Prostate gland (tissue), 2 donors: ENCODE results near the gene A2ML1. TPM values are rescaled to one million over a fixed set of nuclear protein-coding genes. Genes with fewer than 3 reads are reported as not detected.

ENCODE experiments used
- DNase-seq: peaks from one replicate; pipeline ENCODE4 v3.0.0-alpha.2; 2019; ENCODE audit warnings: low spot score
- H3K27ac ChIP-seq, 2 donors: fragments of 200-600 bp; sonication (generic); 2 replicates each; pipeline ENCODE4 v1.5.1; 2017 to 2019
- H3K27me3 ChIP-seq: fragments of 200-600 bp; sonication (generic); replicated peaks from 2 replicates; pipeline ENCODE4 v1.5.1; 2019; ENCODE audit not compliant: insufficient read depth
- H3K36me3 ChIP-seq, 2 donors: fragments of 200-600 bp; sonication (generic); 1 replicate in 1 of 2; 2 replicates in 1 of 2; pipeline versions ENCODE4 v1.5.1 to v1.8.1; 2017 to 2019
- H3K4me1 ChIP-seq: fragments of 200-600 bp; sonication (generic); replicated peaks from 2 replicates; pipeline ENCODE4 v1.5.1; 2019
- H3K4me3 ChIP-seq, 2 donors: fragments of 200-600 bp; sonication (generic); 2 replicates each; pipeline ENCODE4 v1.5.1; 2017 to 2019
- H3K9me3 ChIP-seq: fragments of 200-600 bp; sonication (generic); 2 replicates; pipeline ENCODE4 v1.5.1; 2017
- POLR2A ChIP-seq: fragments of 450-650 bp; IDR thresholded peaks from one replicate; pipeline ENCODE4 v1.6.1; 2016; ENCODE audit warnings: antibody characterized with exemption, mild to moderate bottlenecking
- POLR2AphosphoS5 ChIP-seq: sonication (generic); formaldehyde crosslinking; IDR thresholded peaks from one replicate; pipeline ENCODE4 v1.6.1; 2017; ENCODE audit warnings: antibody characterized with exemption
- WGBS: methylation state at CpG from one replicate; pipeline ENCODE4 v1.1.5; 2018; 5-methylcytosine and 5-hydroxymethylcytosine counted together
- intact Hi-C: fragments of 100-400 bp; cut with DNase I; formaldehyde crosslinking; loops from one replicate; pipeline ENCODE4 v1.14.2; 2022
- total RNA-seq, 2 donors: library from RNA; depleted of rRNA; stranded (reverse); fragments of >200 nt; gene quantifications; one replicate each; pipeline ENCODE4 v1.1.0, GENCODE V29; 2016
- TF ChIP-seq, protein P1 (sequence below), 4 experiments: fragments of 200-600 bp in 2 of 4; fragments of 450-650 bp in 2 of 4; sonication (generic) in 2 of 4; IDR thresholded peaks; 1 replicate in 3 of 4; 2 replicates in 1 of 4; pipeline ENCODE4 v1.5.1; 2016 to 2019; ENCODE audit warnings: antibody characterized with exemption in 4 of 4, mild to moderate bottlenecking in 2 of 4, moderate library complexity in 2 of 4

A2ML1 gene
- total RNA-seq, 2 donors from 2014 or later: 1.6 to 43.7 TPM

DNA sequence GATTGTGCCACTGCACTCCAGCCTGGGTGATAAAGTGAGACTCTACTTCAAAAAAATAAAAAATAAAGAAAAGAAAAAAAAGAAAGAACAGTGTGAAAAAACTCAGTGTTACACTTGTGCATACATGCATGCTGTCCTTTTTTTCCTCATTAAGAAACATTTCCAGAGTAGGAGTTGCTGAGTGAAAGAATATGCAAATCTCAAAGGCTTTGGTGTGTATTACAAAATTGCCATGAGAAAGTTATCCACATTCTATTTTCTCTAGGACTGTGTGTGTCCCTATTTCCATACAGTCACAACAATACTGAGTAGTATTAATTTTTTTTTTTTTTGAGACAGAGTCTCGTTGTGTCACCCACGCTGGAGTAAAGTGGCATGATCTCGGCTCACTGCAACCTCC, 830 bp upstream of the A2ML1 start:
- intact Hi-C loops: loop anchor here (5.0 kb wide), 1 partner anchor 139 kb away; no protein-coding TSS in a partner anchor
- H3K4me1 ChIP-seq: peaks cover 3% of the 10 kb centered on the region
- H3K36me3 ChIP-seq: no peaks in the 10 kb centered on the region
- TF ChIP-seq POLR2AphosphoS5 (no peak), POLR2A (no peak)
- TF ChIP-seq, protein P1, sequence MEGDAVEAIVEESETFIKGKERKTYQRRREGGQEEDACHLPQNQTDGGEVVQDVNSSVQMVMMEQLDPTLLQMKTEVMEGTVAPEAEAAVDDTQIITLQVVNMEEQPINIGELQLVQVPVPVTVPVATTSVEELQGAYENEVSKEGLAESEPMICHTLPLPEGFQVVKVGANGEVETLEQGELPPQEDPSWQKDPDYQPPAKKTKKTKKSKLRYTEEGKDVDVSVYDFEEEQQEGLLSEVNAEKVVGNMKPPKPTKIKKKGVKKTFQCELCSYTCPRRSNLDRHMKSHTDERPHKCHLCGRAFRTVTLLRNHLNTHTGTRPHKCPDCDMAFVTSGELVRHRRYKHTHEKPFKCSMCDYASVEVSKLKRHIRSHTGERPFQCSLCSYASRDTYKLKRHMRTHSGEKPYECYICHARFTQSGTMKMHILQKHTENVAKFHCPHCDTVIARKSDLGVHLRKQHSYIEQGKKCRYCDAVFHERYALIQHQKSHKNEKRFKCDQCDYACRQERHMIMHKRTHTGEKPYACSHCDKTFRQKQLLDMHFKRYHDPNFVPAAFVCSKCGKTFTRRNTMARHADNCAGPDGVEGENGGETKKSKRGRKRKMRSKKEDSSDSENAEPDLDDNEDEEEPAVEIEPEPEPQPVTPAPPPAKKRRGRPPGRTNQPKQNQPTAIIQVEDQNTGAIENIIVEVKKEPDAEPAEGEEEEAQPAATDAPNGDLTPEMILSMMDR (IDR thresholded peaks at IDR 0.05): no peak
- WGBS: 79% methylated on average over 3 of the region's 3 CpGs
- no peaks in the 10 kb centered on the region for H3K9me3 ChIP-seq
- peak overlapping the region in 1 of 2 donors; percentile 60 for H3K27ac ChIP-seq
- no peaks in the 10 kb centered on the region for H3K27me3 ChIP-seq
- no peak overlapping the region for H3K4me3 ChIP-seq
- DNase-seq: no peak

DNA sequence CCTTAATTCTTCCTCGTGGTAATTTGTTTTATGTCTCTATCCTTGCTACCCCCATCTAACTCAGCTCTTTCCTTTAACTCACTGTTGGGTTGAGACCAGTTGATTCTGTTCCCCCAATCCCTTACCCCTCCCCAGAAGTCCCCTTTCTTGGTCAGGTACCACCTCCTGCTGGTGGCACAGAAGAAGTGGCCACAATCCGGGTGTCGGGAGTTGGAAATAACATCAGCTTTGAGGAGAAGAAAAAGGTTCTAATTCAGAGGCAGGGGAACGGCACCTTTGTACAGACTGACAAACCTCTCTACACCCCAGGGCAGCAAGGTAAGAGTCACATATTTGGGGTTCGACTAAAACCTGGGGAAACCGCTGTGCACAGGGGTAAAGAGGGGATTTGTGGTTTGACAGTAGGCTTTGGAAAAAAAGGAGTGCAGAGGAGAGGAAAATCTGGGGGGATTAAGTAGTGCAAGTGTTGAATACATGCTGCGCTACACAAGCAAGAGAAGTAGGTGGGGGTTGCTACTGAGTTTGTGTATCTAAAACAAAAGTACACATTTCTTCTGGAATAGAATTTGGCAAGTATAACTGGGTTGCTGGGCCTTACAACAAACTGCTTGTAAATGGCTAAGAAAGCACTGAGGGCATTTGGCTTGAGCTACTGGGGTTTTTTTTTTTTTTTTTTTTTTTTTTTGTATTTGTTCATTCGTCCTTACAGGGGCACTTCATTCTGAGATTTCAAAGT, 1.3 kb downstream of the A2ML1 start:
- WGBS: 34% methylated on average over 8 of the region's 8 CpGs
- TF ChIP-seq POLR2AphosphoS5 (peak; percentile 28), POLR2A (no peak)
- TF ChIP-seq, protein P1 (IDR thresholded peaks at IDR 0.05): peak in 3 of 4 experiments; percentile 24 to 54 (median 45)
- peak; percentile 35 for DNase-seq
- Histone ChIP-seq H3K36me3 (no peaks in the 10 kb centered on the region), H3K27ac (peak overlapping the region; percentile 50 to 60), H3K4me1 (peaks cover 6% of the 10 kb centered on the region), H3K4me3 (no peak overlapping the region), H3K9me3 (no peaks in the 10 kb centered on the region), H3K27me3 (no peaks in the 10 kb centered on the region)
- intact Hi-C loops: loop anchor here (5.0 kb wide), 1 partner anchor 141 kb away; no protein-coding TSS in a partner anchor

DNA sequence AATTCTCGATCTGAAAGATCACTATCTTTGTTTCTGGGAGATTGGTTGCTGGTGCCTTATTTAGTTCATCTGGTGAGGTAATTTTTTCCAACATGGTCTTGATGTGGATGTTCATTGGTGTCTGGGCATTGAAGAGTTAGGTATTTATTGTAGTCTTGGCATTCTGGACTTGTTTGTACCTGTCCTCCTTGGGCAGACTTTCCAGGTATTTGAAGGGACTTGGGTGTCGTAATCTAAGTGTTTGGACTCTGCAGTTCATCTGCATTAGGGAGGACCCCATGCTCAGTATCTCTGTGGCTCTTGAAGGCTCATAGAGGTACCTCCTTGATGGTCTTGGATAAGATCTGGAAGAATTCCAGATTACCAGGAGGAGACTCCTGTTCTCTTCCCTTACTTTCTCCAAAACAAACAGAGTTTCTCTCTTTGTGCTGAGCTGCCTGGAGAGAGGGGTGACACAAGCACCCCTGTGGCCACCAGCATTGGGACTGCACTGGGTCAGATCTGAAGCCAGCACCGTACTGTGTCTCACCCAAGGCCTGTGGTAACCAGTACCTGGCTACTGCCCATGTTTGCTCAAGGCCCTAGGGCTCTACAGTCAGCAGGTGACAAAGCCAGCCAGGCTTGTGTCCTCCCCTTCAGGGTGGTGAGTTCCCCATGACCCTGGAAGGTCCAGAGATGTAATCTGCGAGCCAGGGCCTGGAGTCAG, 5.3 kb downstream of the A2ML1 start:
- no peaks in the 10 kb centered on the region for H3K27me3 ChIP-seq
- TF ChIP-seq, protein P1 (IDR thresholded peaks at IDR 0.05): no peak
- TF ChIP-seq POLR2AphosphoS5 (no peak), POLR2A (no peak)
- peaks cover 6% of the 10 kb centered on the region for H3K4me1 ChIP-seq
- intact Hi-C loops: no loop called here
- peak overlapping the region in 1 of 2 donors; percentile 43 for H3K27ac ChIP-seq
- WGBS: 62% methylated on average over 4 of the region's 4 CpGs
- H3K36me3 ChIP-seq: no peaks in the 10 kb centered on the region
- H3K4me3 ChIP-seq: no peak overlapping the region
- no peaks in the 10 kb centered on the region for H3K9me3 ChIP-seq
- DNase-seq: no peak

DNA sequence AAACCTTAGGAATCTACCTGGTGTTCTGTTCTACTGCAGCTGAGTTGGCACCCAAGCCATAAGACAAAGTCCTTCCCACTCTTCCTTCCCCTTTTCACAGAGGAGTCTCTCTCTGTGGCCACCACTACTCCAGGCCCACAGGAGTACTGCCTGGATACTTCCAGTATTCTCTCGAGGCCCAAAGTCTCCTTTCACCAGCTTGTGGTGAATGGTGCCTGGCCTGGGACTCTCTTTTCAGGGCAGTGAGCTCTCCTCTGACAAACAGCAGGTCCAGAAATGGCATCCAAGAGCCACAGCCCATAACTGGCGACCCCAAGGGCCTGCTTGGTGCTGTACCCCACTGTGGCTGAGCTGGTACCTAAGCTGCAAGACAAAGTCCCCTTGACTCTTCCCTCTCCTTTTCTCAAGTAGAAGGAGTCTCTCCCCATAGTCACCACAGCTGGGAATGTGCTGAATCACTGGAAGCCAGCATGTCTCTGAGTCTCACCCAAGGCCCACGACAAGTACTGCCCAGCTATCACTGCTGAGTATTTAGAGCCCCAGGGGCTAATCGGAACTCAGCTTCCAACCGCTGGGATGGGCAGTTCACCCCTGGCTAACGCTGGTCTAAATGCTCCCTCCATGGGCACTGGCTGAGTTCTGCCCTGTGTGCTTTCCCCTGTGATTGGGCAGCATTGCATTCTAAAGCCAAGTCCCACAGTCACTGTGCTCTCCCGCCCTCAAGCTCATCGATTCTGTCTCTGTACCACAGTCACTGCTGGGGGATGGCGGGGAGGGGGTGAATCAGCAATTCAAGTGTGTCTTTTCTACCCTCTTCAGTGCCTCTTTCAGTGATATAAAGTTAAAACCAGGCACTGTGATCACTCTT, 6.1 kb downstream of the A2ML1 start:
- H3K36me3 ChIP-seq: no peaks in the 10 kb centered on the region
- TF ChIP-seq POLR2AphosphoS5: no peak
- TF ChIP-seq POLR2A: no peak
- no peak for DNase-seq
- WGBS: 81% methylated on average over 9 of the region's 9 CpGs
- H3K27me3 ChIP-seq: no peaks in the 10 kb centered on the region
- intact Hi-C loops: no loop called here
- H3K4me3 ChIP-seq: no peak overlapping the region
- H3K27ac ChIP-seq: peak overlapping the region in 1 of 2 donors; percentile 43
- H3K4me1 ChIP-seq: peaks cover 4% of the 10 kb centered on the region
- no peaks in the 10 kb centered on the region for H3K9me3 ChIP-seq

DNA sequence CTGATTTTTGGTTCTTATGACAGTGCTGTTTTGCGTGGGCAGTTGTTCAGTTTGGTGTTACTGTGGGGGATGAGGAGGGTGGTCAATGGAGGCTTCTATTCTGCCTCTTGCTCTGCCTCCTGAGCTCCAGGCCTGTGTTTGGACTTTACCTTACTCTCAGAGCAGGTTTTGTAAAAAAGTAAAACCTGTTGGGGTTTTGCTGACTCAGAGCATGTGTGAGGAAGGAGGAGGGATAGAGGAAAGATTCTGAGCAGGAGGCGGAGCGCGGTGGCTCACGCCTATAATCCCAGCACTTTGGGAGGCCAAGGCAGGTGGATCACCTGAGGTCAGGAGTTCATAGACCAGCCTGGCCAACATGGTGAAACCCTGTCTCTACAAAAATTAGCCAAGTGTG, 6.7 kb downstream of the A2ML1 start:
- WGBS: 50% methylated on average over 5 of the region's 5 CpGs
- peak; percentile 48 for DNase-seq
- TF ChIP-seq POLR2AphosphoS5: peak; percentile 34
- TF ChIP-seq, protein P1 (IDR thresholded peaks at IDR 0.05): no peak

More for the DNA sequence above, 6.7 kb downstream of the A2ML1 start:
- no peaks in the 10 kb centered on the region for H3K9me3 ChIP-seq
- H3K4me3 ChIP-seq: no peak overlapping the region
- H3K27me3 ChIP-seq: no peaks in the 10 kb centered on the region
- H3K27ac ChIP-seq: peak overlapping the region in 1 of 2 donors; percentile 43
- H3K36me3 ChIP-seq: no peaks in the 10 kb centered on the region
- peaks cover 3% of the 10 kb centered on the region for H3K4me1 ChIP-seq
- intact Hi-C loops: no loop called here
